Gastrocnemius medialis (tissue), 4 donors: ENCODE data around the gene BAZ2B. TPM values are rescaled to one million over a fixed set of nuclear protein-coding genes. Genes with fewer than 3 reads are reported as not detected.

Experiments
- ATAC-seq, 2 donors: fragments of 150-250 bp; one replicate each; pipeline ENCODE4 v1.9.1; 2016
- DNase-seq, 2 donors: peaks; one replicate each; pipeline ENCODE4 v3.0.0-alpha.2; 2019
- H3K27ac ChIP-seq, 4 donors: fragments of 200-600 bp; sonication (generic); 1 replicate in 1 of 4; 2 replicates in 3 of 4; pipeline ENCODE4 v1.5.1; 2016 to 2018; ENCODE audit warnings: mild to moderate bottlenecking in 2 of 4, moderate library complexity in 1 of 4
- H3K27me3 ChIP-seq, 3 donors: fragments of 200-600 bp; sonication (generic) in 2 of 3; 1 replicate in 1 of 3; 2 replicates in 2 of 3; pipeline versions ENCODE4 v1.5.1 to v1.6.0; 2016 to 2019; ENCODE audit warnings: mild to moderate bottlenecking in 1 of 3, moderate library complexity in 1 of 3
- H3K36me3 ChIP-seq, 2 donors: fragments of 200-600 bp; sonication (generic) in 1 of 2; one replicate each; pipeline ENCODE4 v1.5.1; 2017 to 2018
- H3K4me1 ChIP-seq, 2 donors: fragments of 200-600 bp; sonication (generic) in 1 of 2; one replicate each; pipeline ENCODE4 v1.5.1; 2016 to 2017; ENCODE audit warnings: mild to moderate bottlenecking in 2 of 2
- H3K4me3 ChIP-seq, 4 donors: fragments of 200-600 bp; sonication (generic) in 3 of 4; 1 replicate in 1 of 4; 2 replicates in 3 of 4; pipeline ENCODE4 v1.5.1; 2016 to 2019; ENCODE audit warnings: mild to moderate bottlenecking in 2 of 4
- H3K9me3 ChIP-seq, 3 donors: fragments of 200-600 bp; sonication (generic) in 2 of 3; 1 replicate in 1 of 3; 2 replicates in 2 of 3; pipeline ENCODE4 v1.5.1; 2016 to 2019
- POLR2A ChIP-seq, 2 donors: fragments of 450-650 bp; IDR thresholded peaks; one replicate each; pipeline ENCODE4 v1.6.1; 2017; ENCODE audit warnings: antibody characterized with exemption in 2 of 2, mild to moderate bottlenecking in 2 of 2, moderate library complexity in 2 of 2
- in situ Hi-C, 4 donors: fragments of 200-750 bp; cut with MboI; loops; one replicate each; pipeline versions ENCODE4 v1.15.0 to v1.8.0; 2017; ENCODE audit warnings: low sequenced_read_pairs in 4 of 4
- intact Hi-C: fragments of 100-400 bp; cut with DNase I; formaldehyde crosslinking; loops from one replicate; pipeline ENCODE4 v1.15.1; 2023; ENCODE audit warnings: low total_unique reads
- total RNA-seq, 4 donors: library from RNA; depleted of rRNA; stranded (reverse); fragments of >200 nt; gene quantifications; one replicate each; pipeline versions ENCODE4 v1.1.0 to v1.2.3, GENCODE V29; 2016
- TF ChIP-seq, protein P1 (sequence below), 5 experiments: fragments of 450-650 bp in 3 of 5; fragments of 200-600 bp in 2 of 5; sonication (generic) in 2 of 5; IDR thresholded peaks in 4 of 5; conservative IDR thresholded peaks in 1 of 5; 1 replicate in 4 of 5; 2 replicates in 1 of 5; pipeline ENCODE4 v1.5.1; 2016 to 2019; ENCODE audit warnings: antibody characterized with exemption in 5 of 5, mild to moderate bottlenecking in 3 of 5, moderate library complexity in 3 of 5

BAZ2B gene
- total RNA-seq, 4 donors from 2014 or later, result 27.6 to 57.2 (median 52.3) TPM

- no peak for TF ChIP-seq POLR2A (IDR thresholded peaks at IDR 0.05)
- TF ChIP-seq, protein P1, sequence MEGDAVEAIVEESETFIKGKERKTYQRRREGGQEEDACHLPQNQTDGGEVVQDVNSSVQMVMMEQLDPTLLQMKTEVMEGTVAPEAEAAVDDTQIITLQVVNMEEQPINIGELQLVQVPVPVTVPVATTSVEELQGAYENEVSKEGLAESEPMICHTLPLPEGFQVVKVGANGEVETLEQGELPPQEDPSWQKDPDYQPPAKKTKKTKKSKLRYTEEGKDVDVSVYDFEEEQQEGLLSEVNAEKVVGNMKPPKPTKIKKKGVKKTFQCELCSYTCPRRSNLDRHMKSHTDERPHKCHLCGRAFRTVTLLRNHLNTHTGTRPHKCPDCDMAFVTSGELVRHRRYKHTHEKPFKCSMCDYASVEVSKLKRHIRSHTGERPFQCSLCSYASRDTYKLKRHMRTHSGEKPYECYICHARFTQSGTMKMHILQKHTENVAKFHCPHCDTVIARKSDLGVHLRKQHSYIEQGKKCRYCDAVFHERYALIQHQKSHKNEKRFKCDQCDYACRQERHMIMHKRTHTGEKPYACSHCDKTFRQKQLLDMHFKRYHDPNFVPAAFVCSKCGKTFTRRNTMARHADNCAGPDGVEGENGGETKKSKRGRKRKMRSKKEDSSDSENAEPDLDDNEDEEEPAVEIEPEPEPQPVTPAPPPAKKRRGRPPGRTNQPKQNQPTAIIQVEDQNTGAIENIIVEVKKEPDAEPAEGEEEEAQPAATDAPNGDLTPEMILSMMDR (IDR thresholded peaks at IDR 0.05 in 4 of 5, conservative IDR thresholded peaks at IDR 0.05 in 1 of 5), result no peak
- intact Hi-C loops (no loop called here), in situ Hi-C loops (no loop called here)
- ATAC-seq (no peak), DNase-seq (no peak)
- H3K27ac ChIP-seq, result no peak overlapping the region
- peaks cover 3 to 17% of the 10 kb centered on the region in 2 donors for H3K36me3 ChIP-seq
- H3K4me1 ChIP-seq, result no peaks in the 10 kb centered on the region
- H3K9me3 ChIP-seq, result no peaks in the 10 kb centered on the region
- H3K4me3 ChIP-seq, result no peak overlapping the region
- H3K27me3 ChIP-seq, result no peaks in the 10 kb centered on the region
These were observed 344.2 kb downstream of the BAZ2B start for GRCh38 chr2:159272156-159272555.

- intact Hi-C loops, result no loop called here
- TF ChIP-seq POLR2A (IDR thresholded peaks at IDR 0.05), result no peak
- TF ChIP-seq, protein P1 (IDR thresholded peaks at IDR 0.05 in 4 of 5, conservative IDR thresholded peaks at IDR 0.05 in 1 of 5), result no peak
- ATAC-seq, result no peak
These were observed 345.5 kb downstream of the BAZ2B start for GRCh38 chr2:159270744-159271379.

More at GRCh38 chr2:159270744-159271379, 345.5 kb downstream of the BAZ2B start:
- no peak overlapping the region for H3K27ac ChIP-seq
- in situ Hi-C loops, result no loop called here
- peaks cover 3 to 17% of the 10 kb centered on the region in 2 donors for H3K36me3 ChIP-seq
- no peaks in the 10 kb centered on the region for H3K9me3 ChIP-seq
- no peak for DNase-seq
- H3K4me3 ChIP-seq, result no peak overlapping the region
- H3K4me1 ChIP-seq, result no peaks in the 10 kb centered on the region
- H3K27me3 ChIP-seq, result no peaks in the 10 kb centered on the region

Other genes with a start within 250 kb of the BAZ2B start
- 100 to 1,000 TPM in 1 of 4 donors, 10 to 100 TPM in 3; 88.6 to 125 (median 93.4) TPM for gene MARCHF7, start 96.0 kb upstream of the BAZ2B start, total RNA-seq
- gene CD302, start 181.7 kb upstream of the BAZ2B start, total RNA-seq, result 10 to 100 TPM in 1 of 4 donors, 1 to 10 TPM in 3; 6.7 to 10.3 (median 7.7) TPM